ENCODE measurements around the gene CNTN2.

GRCh38 chr1:205032508-205032907 is 10.5 kb upstream of the CNTN2 start:
- TF ChIP-seq CTCF (IDR thresholded peaks at IDR 0.05) (no peak), POLR2AphosphoS5 (IDR thresholded peaks at IDR 0.05; ENCODE audit: low read depth, low read length) (no peak)

All from Panc1 (cell line).